Myocyte (in vitro differentiated cells): ENCODE measurements around the gene CDYL. TPM values are rescaled to one million over a fixed set of nuclear protein-coding genes. Genes with fewer than 3 reads are reported as not detected.
"Not testable (repeated sequence)": the region's sequence is repeated elsewhere in the genome, so short reads cannot be mapped to it uniquely, and the experiment has no call there.

Experiments used
- DNase-seq: peaks from one replicate; pipeline ENCODE4 v3.0.0-alpha.2; 2012; ENCODE audit warnings: low read depth
- total RNA-seq: library from RNA; depleted of rRNA; stranded (reverse); fragments of >200 nt; gene quantifications from 2 replicates; pipeline ENCODE4 v1.2.3, GENCODE V29; 2014

The CDYL gene
- total RNA-seq, 1 donor from 2014 or later, result 23.6 TPM

DNA sequence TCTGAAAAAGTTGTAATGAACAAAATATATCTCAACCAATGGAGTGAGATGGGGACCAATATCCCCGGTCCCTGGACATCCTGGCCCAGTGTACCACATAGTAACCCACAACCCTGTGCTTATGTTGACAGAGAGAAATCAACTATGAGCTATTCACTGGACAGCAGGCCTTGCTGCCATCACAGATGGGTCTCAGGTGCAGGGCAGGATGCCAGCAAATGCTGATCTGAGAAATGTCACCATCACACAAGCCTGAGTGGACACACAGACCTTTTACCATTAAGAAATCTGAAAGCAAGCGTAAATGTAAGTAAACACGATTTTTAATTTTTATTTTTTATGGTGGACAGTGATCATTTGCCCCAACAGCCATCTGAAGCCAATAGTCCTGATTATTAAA, 218.5 kb downstream of the CDYL start:
- DNase-seq, result no peak

DNA sequence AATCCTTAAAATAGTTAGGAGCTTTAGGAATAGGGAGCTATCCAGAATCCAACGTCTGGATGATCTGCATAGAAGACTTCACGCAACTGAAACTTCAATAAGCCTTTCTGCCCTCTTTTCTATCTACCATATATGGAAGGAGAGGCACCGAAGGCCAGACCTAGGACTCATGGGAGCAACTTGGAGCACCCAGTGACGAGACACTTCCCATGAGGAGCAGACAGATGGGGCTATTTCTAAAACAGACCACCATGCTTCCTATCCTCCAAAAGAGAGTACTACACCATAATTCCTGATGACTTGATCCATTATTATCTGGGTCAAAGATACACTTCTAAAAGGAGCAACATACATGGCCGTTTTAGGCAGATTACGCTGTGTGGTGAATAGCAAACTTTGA, 221.7 kb downstream of the CDYL start:
- no peak for DNase-seq

DNA sequence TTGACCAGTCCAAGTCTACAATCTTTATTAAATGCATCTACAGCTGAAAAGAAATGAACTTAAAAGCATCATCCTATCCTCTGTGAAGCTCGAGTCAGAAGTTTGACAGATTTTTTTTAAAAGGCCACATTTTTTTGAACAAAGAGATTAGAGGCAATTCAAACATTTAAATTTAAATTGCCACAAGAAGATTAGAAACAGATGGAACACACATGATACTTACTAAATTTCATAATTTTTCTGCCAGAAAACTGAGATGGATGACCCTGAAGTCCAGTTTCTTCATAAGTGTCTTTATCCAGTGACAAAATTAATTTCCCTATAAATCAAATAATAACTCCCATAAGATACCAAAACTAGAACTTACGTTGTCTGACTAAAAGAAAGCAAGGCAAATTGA, 223.4 kb downstream of the CDYL start:
- DNase-seq, result no peak

- DNase-seq, result peak; percentile 97
Observed at GRCh38 chr6:5003604-5004372, 227.6 kb downstream of the CDYL start, which contains the start of gene RPP40. RPP40 (minus strand) TSS chr6:5004037; CDS start chr6:5004002, 35 bp downstream.

GRCh38 chr6:5004373-5005037, 228.3 kb downstream of the CDYL start:
- no peak for DNase-seq

- DNase-seq, result not testable (repeated sequence)
Observed at GRCh38 chr6:5005038-5005433, 228.8 kb downstream of the CDYL start.

Other genes starting within 250 kb of the CDYL start
- gene RPP40, start 227.6 kb downstream of the CDYL start, total RNA-seq, result 17.1 and 36.7 TPM in 2 replicates